ENCODE data around the gene MLLT3. TPM values are rescaled to one million over a fixed set of nuclear protein-coding genes. Genes with fewer than 3 reads are reported as not detected.

The MLLT3 gene
- total RNA-seq, 2 experiments from 2014 or later = 70.2 to 74.7 TPM

DNA sequence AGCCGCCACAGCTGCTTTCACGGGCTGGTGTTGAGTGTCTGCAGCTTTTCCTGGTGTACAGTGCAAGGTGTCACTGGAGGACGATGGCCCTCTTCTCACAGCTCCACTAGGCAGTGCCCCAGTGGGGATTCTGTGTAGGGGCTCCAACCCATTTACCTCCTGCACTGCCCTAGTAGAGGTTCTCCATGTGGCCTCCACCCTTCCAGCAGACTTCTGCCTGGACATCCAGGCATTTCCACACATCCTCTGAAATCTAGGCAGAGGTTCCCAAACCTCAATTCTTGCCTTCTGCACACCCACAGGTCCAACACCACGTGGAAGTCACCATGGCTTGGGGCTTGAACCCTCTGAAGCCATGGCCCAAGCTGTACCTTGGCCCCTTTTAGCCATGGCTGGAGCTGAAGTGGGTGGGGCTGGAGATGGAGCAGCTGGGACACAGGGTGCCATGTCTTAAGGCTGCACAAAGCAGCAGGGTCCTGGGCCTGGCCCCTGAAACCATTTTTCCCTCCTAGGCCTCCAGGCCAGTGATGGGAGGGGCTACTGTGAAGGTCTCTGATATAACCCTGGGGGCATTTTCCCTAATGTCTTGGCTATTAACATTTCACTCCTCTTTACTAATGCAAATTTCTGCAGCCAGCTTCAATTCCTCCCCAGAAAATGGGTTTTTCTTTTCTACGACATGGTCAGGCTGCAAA lies 82.0 kb downstream of the MLLT3 start:
- peaks cover 41% of the 10 kb centered on the region for H3K4me1 Mint-ChIP-seq
- H3K27ac Mint-ChIP-seq = no peak overlapping the region
- no peak overlapping the region for H3K4me3 Mint-ChIP-seq
- peaks cover 65% of the 10 kb centered on the region for H3K36me3 Mint-ChIP-seq (ENCODE audit: low read depth)
- H3K9me3 Mint-ChIP-seq = peaks cover 38% of the 10 kb centered on the region
- ChIA-PET POLR2A (no interaction called here), CTCF (no interaction called here)
- no peak for DNase-seq
- H3K27me3 Mint-ChIP-seq = no peaks in the 10 kb centered on the region

DNA sequence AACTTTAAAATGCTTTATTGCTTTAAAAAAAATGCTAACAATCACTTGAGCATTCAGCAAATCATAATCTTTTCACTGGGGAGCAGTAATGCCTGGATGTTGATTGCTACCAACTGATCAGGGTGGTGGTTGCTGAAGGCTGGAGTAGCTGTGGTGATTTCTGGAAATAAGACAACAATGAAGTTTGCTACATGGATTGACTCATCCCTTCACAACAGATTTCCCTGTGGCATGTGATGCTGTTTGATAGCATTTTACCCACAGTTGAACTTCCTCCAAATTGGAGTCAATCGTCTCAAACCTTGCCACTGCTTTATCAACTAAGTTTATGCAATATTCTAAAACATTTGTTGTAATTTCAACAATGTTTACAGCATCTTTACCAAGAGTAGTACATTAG lies 83.3 kb downstream of the MLLT3 start:
- Mint-ChIP-seq H3K27ac (no peak overlapping the region), H3K36me3 (ENCODE audit: low read depth) (peaks cover 52% of the 10 kb centered on the region), H3K27me3 (no peaks in the 10 kb centered on the region), H3K9me3 (peaks cover 33% of the 10 kb centered on the region), H3K4me1 (peaks cover 38% of the 10 kb centered on the region), H3K4me3 (no peak overlapping the region)
- DNase-seq = no peak
- ChIA-PET POLR2A (no interaction called here), CTCF (no interaction called here)

DNA sequence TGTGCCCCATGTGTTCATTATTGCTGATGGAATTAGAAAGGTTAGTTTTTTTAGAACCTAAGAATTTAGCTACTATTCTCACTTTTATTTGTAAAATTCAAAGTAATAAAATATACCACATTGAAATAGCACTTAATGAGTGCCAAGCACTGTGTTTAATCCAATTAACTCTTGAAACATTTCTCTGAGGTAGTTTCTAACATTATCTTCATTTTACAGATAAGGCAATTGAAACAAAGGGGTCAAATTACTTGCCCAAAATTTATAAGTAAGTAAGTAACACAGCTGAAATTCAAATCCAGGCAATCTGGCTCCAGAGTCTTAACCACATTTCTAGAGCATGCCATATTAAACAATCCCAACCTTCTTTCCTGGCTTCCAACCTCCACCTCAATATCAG lies 84.2 kb downstream of the MLLT3 start:
- Mint-ChIP-seq H3K36me3 (ENCODE audit: low read depth) (peaks cover 50% of the 10 kb centered on the region), H3K27me3 (no peaks in the 10 kb centered on the region), H3K9me3 (peaks cover 33% of the 10 kb centered on the region), H3K4me1 (peaks cover 34% of the 10 kb centered on the region), H3K27ac (no peak overlapping the region), H3K4me3 (no peak overlapping the region)
- ChIA-PET POLR2A (no interaction called here), CTCF (interaction anchor here (1.2 to 1.3 kb wide), 2 partner anchors 8 to 15 kb away, joined by 3 read pairs; no protein-coding TSS in a partner anchor)
- DNase-seq = no peak

DNA sequence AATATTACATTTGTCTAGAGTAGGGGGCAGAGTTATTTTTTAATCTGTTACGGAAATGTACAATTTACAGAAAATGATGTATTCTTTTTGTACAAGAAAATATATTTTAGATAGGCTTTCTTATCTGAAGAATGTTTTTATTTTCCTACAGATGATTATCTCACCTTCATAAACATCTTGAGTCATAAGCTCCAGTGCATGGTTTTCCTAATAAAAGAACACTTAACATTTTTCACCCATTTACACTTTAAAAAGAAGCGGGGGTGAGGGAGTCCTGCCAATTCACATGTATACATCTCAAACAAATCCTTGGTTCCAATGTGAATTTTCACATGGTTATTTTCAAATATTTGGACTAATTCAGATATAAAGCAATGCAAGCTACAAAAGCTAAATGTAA lies 85.0 kb downstream of the MLLT3 start:
- Mint-ChIP-seq H3K27ac (no peak overlapping the region), H3K4me1 (peaks cover 27% of the 10 kb centered on the region)
- CTCF ChIA-PET = interaction anchor here (1.2 to 1.3 kb wide), 2 partner anchors 8 to 14 kb away, joined by 3 read pairs; no protein-coding TSS in a partner anchor

DNA sequence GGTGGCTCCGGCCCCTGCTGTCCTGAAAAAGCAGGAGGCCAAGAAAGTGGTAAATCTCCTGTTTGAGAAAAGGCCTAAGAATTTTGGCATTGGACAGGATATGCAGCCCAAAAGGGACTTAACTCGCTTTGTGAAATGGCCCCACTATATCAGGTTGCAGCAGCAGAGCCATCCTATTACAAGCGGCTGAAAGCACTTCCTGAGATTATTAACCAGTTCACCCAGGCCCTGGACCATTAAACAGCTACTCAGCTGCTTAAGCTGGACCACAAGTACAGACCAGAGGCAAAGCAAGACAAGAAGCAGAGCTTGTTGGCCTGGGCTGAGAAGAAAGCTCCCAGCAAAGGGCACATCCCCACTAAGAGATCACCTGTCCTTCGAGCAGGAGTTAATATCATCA lies 89.7 kb downstream of the MLLT3 start:
- H3K27ac Mint-ChIP-seq = no peak overlapping the region
- H3K4me3 Mint-ChIP-seq = no peak overlapping the region
- H3K27me3 Mint-ChIP-seq = no peaks in the 10 kb centered on the region
- DNase-seq = no peak
- peaks cover 53% of the 10 kb centered on the region for H3K4me1 Mint-ChIP-seq
- peaks cover 34% of the 10 kb centered on the region for H3K36me3 Mint-ChIP-seq (ENCODE audit: low read depth)
- H3K9me3 Mint-ChIP-seq = no peaks in the 10 kb centered on the region
- POLR2A ChIA-PET = no interaction called here
- CTCF ChIA-PET = no interaction called here

More for the DNA sequence above, 85.0 kb downstream of the MLLT3 start:
- Mint-ChIP-seq H3K27me3 (no peaks in the 10 kb centered on the region), H3K4me3 (no peak overlapping the region), H3K9me3 (peaks cover 30% of the 10 kb centered on the region), H3K36me3 (ENCODE audit: low read depth) (peaks cover 42% of the 10 kb centered on the region)
- POLR2A ChIA-PET = no interaction called here
- DNase-seq = no peak

DNA sequence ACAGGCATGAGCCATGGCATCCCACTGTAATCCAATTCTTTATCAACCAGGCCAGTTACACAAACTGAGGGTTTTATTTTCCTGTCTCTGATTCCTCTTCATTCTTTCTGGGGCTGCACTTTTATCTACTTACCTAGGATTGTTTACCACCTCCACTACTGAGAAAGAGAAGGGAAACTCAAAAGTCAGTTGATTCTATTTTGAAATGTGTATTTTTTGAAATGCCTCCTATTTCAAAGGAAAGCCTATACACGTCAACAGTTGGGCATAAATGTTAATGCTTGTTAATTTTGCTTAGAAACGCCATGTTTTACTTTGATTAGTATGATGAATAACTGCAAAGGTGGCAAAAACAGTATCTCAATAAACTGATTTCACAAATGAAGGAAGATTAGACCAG lies 92.5 kb downstream of the MLLT3 start:
- H3K36me3 Mint-ChIP-seq (ENCODE audit: low read depth) = peaks cover 28% of the 10 kb centered on the region
- H3K4me1 Mint-ChIP-seq = peaks cover 65% of the 10 kb centered on the region
- POLR2A ChIA-PET = no interaction called here
- no peak overlapping the region for H3K4me3 Mint-ChIP-seq
- CTCF ChIA-PET = no interaction called here
- H3K27ac Mint-ChIP-seq = peak overlapping the region; percentile 33
- DNase-seq = no peak
- H3K9me3 Mint-ChIP-seq = no peaks in the 10 kb centered on the region
- no peaks in the 10 kb centered on the region for H3K27me3 Mint-ChIP-seq

DNA sequence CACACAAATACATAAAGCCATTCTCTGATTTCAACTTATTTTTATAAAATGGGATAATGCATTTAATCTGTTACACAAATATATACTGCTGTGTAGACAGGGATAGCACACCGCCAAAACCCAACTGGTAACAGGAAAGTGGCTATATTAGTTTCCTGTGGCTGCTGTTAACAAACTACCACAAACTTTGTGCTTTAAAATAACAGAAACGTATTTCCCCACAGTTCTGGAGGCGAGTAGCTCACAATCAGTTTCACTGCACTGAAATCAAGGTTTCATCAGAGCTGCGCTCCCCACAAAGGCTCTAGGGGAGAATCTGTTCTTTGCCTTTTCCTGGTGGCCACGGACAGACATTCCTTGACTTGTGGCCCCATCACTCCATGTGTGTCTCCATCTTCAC lies 94.0 kb downstream of the MLLT3 start:
- H3K4me3 Mint-ChIP-seq = no peak overlapping the region

DNA sequence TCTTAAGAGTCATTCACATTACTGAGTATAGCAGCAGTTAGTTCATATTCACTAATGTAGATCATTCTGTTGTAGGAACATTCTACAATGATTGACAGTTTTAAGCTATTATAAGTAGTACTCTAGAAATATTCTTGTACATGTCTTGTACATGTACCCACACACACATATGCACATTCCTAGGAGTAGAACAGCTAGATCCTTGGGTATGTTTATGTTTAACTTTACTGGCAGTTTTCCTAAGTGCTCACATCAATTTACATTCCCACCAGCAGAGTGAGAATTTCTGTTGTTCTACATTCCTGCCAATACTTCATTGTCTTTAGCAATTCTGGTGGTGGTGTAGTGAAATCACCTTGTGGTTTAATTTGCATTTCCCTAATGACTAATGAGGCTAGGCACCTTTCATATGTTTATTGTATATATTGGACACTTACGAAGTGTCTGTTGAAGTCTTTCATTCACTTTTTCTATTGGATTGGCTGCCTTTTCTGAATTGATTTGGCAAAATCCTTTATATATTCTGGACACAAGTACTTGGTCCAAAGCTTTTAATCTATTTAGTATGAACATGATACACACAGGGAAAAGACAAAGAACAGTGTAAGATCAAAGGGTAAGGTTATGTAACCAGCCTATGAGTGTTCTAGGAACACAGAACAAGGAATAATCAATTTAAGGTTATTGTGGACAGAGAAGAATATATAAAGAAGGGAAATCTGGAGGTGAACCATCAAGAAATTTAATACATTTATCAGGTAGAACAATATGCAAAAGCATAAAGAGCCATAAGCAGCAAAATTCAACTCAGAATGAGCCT lies 95.6 kb downstream of the MLLT3 start:
- ChIA-PET CTCF (interaction anchor here (1.1 kb wide), 1 partner anchor 20 kb away, joined by 3 read pairs; no protein-coding TSS in a partner anchor), POLR2A (no interaction called here)
- H3K27me3 Mint-ChIP-seq = no peaks in the 10 kb centered on the region
- H3K36me3 Mint-ChIP-seq (ENCODE audit: low read depth) = peaks cover 42% of the 10 kb centered on the region
- no peak for DNase-seq
- H3K4me3 Mint-ChIP-seq = no peak overlapping the region
- peaks cover 80% of the 10 kb centered on the region for H3K4me1 Mint-ChIP-seq
- no peaks in the 10 kb centered on the region for H3K9me3 Mint-ChIP-seq
- H3K27ac Mint-ChIP-seq = no peak overlapping the region

More for the DNA sequence above, 94.0 kb downstream of the MLLT3 start:
- CTCF ChIA-PET = no interaction called here
- DNase-seq = no peak
- Mint-ChIP-seq H3K27me3 (no peaks in the 10 kb centered on the region), H3K27ac (no peak overlapping the region), H3K36me3 (ENCODE audit: low read depth) (peaks cover 33% of the 10 kb centered on the region), H3K4me1 (peaks cover 71% of the 10 kb centered on the region), H3K9me3 (no peaks in the 10 kb centered on the region)
- POLR2A ChIA-PET = no interaction called here

DNA sequence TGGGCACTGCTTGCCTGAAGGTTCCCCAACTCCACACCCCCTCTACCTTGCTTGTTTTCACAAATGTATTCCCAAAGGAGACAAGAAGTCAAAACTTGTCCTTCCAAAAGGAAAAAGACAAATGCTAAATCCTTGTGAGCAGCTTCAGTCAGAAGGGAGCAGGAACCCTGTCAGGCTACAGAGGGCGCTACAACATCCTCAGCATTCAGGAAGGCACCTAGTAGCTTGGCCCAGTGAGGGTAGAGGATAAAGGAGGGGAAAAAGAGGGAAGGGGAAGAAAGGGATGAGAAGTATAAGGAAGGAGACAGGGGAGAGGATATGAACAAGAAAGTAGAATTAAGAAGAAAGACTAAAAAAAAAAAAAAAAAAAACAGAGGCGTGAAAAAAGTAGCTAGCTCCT lies 97.5 kb downstream of the MLLT3 start:
- Mint-ChIP-seq H3K27me3 (no peaks in the 10 kb centered on the region), H3K27ac (no peak overlapping the region), H3K36me3 (ENCODE audit: low read depth) (peaks cover 34% of the 10 kb centered on the region), H3K4me3 (no peak overlapping the region), H3K4me1 (peaks cover 76% of the 10 kb centered on the region), H3K9me3 (no peaks in the 10 kb centered on the region)
- ChIA-PET POLR2A (no interaction called here), CTCF (interaction anchor here (1.0 to 1.5 kb wide), 5 partner anchors 9 to 100 kb away, joined by 3 to 4 read pairs (median 3); no protein-coding TSS in a partner anchor)
- DNase-seq = no peak

DNA sequence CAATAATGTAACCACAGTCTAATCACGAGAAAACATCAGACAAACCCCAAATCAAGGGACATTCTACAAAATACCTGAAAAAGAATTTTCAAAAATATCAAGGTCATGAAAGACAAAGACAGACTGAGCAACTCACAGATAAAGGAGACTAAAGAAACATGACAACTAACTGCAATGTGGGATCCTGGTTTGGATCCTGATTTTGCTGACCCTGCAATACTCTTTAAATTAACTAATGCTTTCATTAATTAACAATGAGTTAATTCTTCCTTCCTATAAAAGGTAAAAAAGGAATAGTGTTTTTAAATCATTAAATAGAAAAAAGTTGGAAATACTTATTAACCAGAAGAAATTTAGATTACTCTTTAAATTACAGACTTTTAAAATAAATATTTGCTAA lies 103.6 kb downstream of the MLLT3 start:
- no peak for DNase-seq
- H3K4me1 Mint-ChIP-seq = peaks cover 66% of the 10 kb centered on the region
- H3K36me3 Mint-ChIP-seq (ENCODE audit: low read depth) = peaks cover 51% of the 10 kb centered on the region
- peaks cover 9% of the 10 kb centered on the region for H3K9me3 Mint-ChIP-seq
- no peaks in the 10 kb centered on the region for H3K27me3 Mint-ChIP-seq
- no peak overlapping the region for H3K4me3 Mint-ChIP-seq
- ChIA-PET POLR2A (no interaction called here), CTCF (no interaction called here)
- H3K27ac Mint-ChIP-seq = no peak overlapping the region

DNA sequence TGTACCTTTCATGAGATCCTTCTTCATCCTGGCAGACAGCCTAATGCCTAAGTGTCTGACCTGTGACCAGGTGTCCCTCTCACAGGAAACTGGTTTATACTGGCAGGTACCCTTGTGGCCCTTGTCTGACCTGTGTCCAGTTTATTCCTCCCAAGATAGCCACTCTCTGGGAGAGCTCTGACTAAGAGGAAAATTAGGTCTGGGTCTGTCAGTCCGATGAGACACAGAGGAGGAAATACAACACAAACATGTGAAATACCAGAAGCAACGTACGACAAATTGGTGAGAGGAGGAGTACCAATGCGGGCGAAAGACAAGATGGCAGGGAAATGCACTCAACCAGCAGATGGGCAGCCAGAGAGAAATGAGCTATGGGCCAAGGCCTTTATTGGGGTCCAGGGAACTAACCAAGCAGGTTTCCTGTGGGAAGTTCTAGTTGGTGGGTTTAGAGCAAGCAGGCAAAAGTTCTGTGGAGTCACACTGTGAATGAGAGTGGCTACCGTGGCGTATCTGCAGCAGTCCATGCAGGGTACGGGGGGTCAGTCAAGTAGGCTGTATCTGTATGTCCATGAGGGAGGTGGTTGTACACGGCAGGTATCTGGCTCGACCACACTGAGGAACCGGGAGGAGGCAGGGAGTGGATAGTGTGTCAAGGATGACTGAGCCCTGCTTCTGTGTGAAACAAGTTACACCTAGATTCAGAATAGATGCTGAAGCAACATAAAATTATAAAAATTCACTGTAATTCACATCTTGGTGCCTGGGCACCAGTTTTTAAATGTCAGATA lies 109.0 kb downstream of the MLLT3 start:
- Mint-ChIP-seq H3K4me3 (no peak overlapping the region), H3K4me1 (peaks cover 81% of the 10 kb centered on the region), H3K27ac (peak overlapping the region; percentile 79), H3K36me3 (ENCODE audit: low read depth) (peaks cover 54% of the 10 kb centered on the region), H3K27me3 (no peaks in the 10 kb centered on the region), H3K9me3 (peaks cover 12% of the 10 kb centered on the region)
- ChIA-PET POLR2A (interaction anchor here (1.0 kb wide), 1 partner anchor 109 kb away, joined by 3 read pairs; the partner anchor contains the start of gene MLLT3), CTCF (interaction anchor here (0.7 kb wide), 1 partner anchor 13 kb away, joined by 3 read pairs; no protein-coding TSS in a partner anchor)
- no peak for DNase-seq

DNA sequence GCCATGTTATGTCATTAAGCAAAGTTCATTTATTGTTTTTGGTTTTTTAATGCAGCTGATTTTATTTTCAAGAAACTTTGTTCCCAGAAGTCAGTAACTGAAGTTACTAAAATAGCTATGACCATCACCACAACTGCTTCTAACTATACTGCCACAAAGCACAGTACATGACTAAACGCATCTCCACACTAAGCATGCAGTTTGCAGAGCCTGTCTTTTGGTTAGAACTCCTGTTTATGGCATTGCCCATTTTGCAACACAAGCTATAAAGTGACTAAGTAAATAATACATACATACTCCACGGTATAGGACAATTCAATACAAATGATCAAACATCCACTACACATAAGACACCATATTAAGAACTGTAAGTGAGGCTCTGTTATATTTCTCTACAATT lies 109.7 kb downstream of the MLLT3 start:
- CTCF ChIA-PET = interaction anchor here (0.7 kb wide), 1 partner anchor 12 kb away, joined by 3 read pairs; no protein-coding TSS in a partner anchor
- Mint-ChIP-seq H3K36me3 (ENCODE audit: low read depth) (peaks cover 53% of the 10 kb centered on the region), H3K27ac (peak overlapping the region; percentile 79), H3K27me3 (no peaks in the 10 kb centered on the region), H3K9me3 (peaks cover 12% of the 10 kb centered on the region), H3K4me1 (peaks cover 84% of the 10 kb centered on the region), H3K4me3 (no peak overlapping the region)
- POLR2A ChIA-PET = no interaction called here
- no peak for DNase-seq

DNA sequence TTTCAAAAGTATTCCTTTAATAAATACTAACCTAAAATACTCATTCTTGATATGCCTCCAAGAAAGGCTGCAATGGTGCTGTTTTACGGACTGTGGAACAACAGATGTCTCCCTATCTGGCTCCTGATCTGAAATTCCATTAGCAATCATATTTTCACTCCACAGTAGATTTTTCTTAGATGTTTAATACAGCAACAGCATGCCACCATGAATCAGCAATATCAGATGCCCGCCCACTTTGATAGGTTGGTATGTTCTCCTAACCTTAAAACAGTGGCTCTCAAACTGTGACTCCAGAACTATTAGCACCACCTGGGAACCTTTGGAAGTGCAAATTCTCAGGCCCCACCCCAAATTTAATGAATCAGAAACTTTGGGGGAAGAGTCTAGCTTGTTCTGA lies 110.2 kb downstream of the MLLT3 start:
- DNase-seq = no peak
- CTCF ChIA-PET = no interaction called here
- no peaks in the 10 kb centered on the region for H3K27me3 Mint-ChIP-seq
- peaks cover 47% of the 10 kb centered on the region for H3K36me3 Mint-ChIP-seq (ENCODE audit: low read depth)
- no peak overlapping the region for H3K4me3 Mint-ChIP-seq
- H3K27ac Mint-ChIP-seq = no peak overlapping the region
- H3K9me3 Mint-ChIP-seq = peaks cover 12% of the 10 kb centered on the region
- POLR2A ChIA-PET = no interaction called here
- peaks cover 84% of the 10 kb centered on the region for H3K4me1 Mint-ChIP-seq

Data from activated CD4-positive, alpha-beta T cell treated with anti-CD3 and anti-CD28 coated beads, Interleukin-2, amount 10 ng/mL, durations not matched to agents 7 days and 5 days (primary cell).